NCI-H2029 treated with DMSO at 0.1 percent for 48 hours (cell line): ENCODE measurements around the gene RAB35.

ENCODE experiments used
- DNase-seq: peaks from one replicate; lab custom pipeline; 2025; lab: John Stamatoyannopoulos, UW

The RAB35 gene

DNA sequence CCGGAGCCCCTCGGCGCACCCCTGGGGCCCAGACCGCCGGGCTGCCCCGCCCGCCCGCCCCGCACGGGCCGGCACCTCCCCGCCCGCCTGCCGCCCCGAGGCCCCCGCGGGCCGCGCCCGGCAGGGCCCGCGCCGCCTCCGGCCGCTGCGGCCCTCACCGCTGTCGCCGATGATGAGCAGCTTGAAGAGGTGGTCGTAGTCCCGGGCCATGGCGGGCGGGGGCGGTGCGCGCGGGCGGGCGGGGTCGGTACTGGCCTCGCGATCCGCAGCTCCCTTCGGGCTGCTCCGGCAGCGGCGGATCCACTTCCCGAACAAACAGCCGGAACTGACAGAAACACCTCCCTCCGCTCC is at the start of gene RAB35:
RAB35 (minus strand) TSS at position 313 of the 351 bp plus-strand sequence; CDS start at position 210, 103 bp downstream.
- DNase-seq = no peak

DNA sequence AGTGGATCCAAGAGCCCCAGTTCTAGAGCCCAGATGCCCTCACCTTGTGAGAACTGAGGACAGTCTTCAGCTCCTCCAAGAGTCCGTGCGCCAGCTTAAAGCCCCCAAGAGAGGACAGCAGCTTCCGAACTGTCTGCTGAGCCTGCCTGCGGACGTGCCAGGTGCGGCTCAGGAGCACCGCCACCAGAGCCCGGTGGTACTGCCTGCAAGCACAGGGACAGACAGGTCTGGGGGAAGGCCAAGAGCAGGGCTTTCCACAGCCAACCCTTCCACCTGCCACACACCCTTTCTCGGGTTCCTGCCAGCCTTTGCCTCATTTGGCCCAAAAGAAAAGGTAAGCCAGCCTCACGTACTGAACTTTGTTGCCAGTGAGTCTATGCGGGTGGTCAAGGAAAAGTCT is 47.7 kb upstream of the RAB35 start:
- no peak for DNase-seq

DNA sequence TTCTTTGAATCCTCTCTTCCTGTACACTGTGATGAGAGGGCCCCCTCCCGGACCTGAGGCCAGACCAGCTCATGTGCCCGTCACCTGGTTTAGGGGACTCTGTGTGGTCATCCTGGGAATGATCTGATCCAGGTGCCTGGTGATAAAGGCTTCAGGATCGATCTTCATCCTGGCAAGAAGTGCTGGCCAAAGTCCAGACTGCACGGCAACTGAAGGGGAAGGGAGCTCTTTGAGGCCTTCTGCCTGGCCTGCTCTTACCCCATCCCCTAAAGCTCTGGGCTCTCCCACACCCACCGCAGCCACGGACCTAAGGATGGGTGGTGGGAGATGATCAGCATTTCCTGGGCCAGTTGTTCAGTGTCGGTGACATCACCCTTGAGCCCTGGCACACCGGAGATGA is 46.2 kb upstream of the RAB35 start:
- no peak for DNase-seq

DNA sequence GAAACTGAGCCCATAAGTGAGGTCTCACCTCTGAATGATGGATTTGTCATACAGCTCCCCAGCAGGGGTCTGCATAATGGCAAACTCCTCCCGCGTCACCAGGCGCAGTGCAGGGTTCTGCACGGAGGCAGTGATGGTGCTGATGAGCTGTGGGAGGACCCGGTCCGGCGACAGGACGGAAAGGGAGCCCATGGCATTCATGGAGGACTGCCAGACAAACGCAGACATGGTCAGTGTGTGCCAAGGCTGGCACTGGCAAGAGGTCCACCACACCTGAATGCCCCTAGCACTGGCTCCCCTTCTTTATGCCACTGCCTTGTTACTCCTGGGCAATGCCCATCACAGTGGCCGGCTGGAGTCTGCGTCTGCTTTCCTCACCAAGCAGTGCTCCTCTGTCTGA is 45.3 kb upstream of the RAB35 start:
- no peak for DNase-seq

DNA sequence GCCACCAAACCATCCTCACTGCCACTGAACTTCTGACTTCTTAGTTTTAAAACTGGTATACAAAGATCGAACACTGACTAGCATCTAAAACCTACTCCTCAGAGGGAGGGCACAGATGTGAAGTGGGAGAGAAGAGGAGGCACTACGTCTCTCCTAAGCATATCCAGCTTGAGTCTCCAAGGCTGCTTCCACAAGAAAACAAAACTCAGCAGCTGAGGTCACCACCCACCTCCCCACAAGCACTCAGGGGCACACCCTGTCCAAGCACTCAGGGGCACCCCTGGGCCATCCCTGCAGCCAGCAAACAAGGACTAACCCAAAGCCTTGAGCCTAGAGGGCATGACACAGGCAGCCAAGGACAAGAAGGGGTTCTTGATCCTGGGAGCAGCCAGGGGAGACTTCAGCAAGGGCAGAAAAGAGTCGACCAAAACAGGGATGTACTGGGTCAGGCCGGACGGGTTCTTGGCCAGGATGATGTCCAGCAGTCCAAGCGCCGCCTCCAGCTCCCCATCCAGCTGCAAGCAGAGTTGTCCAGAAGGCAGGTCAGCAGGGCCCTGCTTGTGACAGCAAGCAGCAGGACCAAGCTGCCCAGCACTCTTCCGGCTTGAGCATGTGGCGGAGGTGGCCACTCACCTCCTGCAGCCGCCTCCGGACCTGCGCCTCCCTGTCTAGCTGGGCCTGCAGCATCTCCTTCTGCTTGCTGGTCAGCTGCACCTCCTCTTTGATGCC is 43.1 kb upstream of the RAB35 start:
- DNase-seq = no peak

DNA sequence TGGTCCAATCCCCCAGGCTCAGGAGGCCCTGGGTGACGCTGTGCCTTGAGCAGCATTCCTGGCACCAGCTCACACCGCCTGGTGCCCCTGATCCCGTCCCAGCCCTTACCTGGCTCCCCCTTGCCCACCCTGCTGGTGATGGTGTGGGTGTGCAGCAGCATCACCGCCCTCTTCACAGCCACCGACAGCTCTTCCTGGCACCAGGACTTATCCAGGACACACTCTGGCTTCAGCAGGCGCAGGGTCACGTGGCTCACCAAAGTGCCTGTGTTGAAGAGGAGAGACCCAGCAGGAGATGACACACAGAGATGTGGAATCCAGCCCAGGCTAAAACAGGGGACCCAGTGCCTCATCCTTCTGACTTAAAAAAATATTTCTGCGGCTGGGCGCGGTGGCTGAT is 41.8 kb upstream of the RAB35 start:
- DNase-seq = no peak

DNA sequence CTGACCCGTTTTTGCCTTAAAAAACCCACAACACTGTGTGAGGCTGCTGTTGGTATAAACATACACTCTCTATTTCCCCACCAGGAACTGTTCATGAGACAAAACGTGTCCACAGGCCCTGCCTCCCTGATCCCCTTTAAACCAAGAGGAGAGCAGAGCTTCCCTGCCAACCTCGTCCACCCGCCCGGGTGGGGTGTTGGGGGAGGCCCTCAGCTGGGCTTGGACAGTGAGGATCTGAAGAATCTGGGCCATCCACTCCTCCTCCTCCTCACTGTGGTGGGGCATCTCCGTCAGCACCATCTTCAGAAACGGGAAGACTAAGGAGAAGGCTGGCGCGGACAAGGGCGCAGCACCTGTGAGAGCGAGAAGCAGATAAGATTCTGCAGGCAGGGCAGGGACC is 41.1 kb upstream of the RAB35 start:
- no peak for DNase-seq

DNA sequence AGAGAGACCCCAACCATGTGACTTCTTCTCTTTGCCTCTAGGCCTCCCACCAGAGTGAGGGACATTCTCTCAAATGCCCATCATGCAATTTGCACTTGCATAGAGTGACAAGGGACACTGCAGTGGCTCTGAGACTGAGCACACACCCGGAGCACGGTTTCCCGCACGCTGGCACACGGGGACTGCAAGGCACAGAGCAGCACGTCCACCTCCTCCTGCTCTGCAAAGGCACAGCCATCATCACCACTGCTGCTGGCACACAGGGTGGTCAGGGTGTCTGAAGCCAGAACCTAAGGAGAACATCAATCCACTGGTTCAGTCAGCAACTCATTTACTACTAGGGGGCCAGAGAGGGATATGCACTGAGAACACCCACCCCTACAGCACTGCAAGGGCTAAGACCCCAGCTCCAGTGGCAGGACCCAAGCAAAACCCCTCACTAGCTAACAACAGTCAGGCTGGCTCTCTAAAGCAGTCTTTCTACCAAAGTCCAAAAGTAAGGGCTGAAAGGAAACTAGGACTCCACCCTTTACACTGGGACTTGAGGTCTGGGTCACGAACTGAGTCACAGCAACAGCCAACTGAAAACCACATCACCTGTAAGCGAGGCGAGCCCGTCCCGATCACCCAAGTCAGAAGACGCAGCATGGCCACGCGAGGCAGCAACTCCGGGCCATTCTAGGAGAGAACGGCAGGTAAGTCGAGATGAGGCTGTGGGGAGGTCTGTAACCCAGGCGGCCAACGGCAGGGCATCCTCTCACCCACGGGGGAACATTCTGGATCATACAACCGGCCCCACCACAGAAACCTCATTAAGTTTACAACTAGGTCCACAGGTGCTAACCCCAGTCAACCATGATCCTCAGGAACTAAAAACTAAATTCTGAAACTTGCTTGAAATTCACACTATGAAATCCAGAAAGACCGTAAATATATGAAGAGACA is 40.0 kb upstream of the RAB35 start:
- DNase-seq = no peak

DNA sequence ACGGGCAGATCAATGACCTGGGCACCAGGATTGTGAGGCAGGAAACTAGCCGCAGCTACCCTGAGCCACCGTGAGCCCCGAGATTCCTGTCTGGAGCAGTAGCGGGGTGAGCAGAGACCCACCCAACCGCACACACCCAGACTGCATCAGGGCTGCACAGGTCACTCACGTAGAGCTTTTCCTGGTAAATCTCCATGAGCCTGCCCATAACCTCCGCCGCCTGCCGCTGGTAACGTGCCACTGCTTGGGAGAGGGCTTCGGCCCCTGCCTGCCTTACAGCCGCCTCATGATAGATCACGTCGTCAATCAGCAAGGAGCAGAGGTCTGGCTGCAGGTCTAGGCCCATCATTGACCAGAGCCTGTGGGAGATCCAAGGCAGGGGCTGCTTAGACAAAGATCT is 38.5 kb upstream of the RAB35 start:
- no peak for DNase-seq

DNA sequence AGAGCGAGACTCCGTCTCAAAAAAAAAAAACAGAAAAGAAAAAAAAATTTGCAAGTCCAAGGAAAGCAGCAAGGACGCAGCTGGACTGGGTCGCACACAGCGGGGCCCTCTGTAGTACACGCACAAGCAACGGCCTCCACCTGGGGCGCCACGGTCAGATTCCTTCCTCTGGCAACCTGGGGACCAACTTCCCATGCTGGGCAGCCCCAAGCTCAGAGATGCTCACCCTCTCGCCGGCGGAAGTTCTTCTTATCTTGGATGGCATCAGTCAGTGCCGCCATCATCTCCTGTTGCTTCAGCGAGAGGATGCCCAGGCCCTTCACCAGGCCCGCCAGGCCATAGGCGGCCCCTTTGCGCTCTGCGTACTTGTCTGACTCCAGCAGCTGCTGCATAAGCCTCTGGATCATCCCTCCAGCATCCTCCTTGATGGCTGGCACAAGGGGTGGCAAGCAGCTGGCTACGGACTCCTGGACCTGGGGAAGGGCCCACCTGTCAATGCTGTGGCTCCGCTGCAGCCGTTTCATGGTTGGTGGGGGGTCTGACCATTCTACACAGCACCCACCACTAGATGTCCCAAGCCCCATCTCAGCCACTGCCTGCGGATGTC is 34.5 kb upstream of the RAB35 start:
- DNase-seq = no peak

DNA sequence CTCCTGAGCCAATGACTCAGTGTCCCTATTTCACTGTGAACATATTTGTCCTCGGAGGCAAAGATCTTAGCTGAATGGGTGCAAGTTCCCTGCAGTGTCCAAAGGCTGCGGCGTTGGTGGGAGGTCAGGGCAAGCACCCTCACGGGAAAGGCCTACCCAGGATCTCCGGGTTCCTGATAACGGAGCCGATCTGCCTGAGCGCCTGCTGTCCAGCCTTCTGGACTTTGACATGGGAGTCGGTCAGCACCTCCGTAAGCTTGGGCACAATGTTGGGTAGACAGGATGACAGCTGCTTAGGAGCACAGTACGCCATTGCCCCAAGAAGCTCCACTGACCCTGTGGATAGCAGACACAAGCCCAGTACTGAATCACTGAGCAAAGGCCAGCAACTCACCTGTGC is 31.5 kb upstream of the RAB35 start:
- DNase-seq = no peak

DNA sequence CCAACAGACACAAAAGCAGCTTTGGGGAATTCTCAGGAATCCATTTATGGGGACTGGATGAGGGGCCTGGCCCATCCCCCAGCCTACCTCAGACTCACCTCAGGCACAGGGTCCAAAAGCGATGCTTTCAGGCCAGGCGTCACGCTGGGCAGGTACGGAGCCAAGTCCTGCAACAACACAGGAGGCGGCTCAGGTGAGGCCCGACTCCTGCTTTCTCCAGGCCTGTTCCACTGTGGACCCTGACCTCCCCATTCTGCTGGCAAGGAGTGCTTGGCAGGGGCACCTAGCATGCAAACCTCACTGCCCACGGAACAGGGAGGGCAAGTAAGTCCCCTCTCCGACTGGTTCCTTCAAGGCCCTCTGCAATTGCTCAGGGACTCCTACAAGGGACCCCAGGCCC is 28.6 kb upstream of the RAB35 start:
- DNase-seq = no peak

DNA sequence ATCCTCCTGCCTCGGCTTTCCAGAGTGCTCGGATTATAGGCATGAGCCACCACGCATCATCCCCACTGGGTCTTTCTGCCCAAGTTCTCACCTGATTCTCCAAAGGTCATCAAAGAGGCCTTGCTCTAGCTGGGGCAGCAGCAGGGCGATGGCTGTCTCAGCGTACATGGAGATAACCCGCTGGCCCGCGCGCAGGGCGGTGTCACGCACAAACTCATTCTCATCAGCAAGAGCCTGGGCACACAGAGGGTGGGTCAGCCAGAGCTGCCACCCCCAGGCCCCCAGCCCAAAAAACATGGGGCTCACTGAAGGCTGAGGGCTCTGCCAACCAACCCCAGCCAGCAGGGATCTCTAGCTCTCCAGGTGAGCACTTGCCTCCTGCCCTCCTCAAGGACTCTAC is 27.7 kb upstream of the RAB35 start:
- no peak for DNase-seq

DNA sequence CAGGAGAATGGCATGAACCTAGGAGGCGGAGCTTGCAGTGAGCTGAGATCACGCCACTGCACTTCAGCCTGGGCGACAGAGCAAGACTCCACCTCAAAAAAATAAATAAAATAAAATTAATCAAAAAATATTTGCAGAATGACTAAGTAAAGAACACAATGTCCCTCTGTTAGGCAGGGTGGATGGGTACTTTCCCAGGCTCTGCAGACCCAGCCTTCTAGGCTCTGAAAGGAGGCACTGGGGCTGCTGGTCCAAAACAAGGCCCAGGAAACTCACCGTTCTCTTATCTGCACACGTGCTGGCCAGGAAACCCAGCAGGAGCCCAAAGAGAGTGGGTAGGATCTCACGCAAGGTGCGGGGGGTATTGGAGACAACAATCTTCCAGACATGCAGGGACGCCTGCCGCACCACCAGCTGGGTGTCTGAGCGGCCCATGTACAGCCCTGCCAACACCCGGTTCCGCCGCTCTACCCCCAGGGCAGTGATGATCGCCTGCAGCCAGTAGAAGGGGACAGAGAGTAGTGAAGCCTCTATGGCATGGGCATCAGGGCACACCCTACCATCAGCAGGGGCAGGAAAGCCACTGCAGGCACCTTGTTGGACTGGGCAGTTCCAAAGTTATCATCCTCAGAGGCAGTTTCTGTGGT is 25.8 kb upstream of the RAB35 start:
- no peak for DNase-seq

DNA sequence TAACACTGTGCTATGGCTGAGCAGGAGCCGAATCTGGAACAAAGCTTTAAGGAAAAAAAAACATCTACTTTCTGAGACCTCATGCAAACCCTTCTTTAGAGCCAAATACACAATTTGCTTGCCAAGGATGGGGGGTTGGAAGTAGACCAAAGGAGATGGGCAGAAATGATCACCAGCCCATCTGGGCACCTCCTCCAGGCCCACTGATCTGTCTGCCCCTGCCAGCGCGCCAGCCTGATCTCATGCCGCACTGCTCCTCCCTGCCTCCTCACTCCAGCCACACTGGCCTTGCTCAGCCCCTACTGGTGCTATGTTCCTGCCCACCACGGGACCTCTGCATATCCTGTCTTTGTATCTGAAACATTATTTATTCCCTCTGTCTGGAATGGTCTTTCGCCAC is 24.8 kb upstream of the RAB35 start:
- DNase-seq = no peak

DNA sequence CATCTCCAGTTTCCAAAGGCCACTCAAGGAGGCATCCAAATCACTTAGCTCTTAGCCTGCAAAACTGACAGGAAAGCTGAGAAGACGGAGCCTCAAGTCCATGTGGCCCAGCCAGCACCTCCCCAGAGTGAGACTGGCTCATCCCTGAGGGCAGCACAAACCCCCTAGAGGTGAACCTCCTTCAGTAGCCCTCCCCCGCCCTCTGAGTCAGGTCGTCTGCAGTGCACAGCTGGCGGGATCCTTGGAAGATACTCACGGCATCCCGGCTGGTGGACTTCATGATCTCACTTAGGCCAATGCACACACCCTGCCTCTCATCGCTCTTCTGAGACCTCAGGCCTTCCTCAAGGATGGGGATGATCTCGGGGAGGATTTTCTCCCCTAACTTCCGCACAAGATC is 24.1 kb upstream of the RAB35 start:
- no peak for DNase-seq

DNA sequence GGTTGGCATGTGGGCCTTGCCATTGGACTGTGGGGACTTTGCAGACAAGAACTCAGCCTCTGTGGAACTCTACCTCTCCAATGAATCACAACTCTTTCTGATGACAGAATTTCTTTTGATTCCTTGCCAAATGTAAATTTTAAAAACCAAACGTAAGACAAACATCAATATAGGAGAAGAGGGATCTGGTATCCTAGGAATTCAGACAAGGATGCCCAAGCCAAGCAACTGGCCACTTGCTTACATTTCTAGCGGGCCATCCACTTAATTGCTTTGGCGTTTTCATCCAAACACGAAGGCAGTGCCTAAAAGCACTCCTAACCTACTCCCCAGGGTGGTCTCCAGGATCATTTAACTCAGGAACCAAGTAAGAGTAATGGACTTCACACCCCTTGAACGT is 23.4 kb upstream of the RAB35 start:
- no peak for DNase-seq

DNA sequence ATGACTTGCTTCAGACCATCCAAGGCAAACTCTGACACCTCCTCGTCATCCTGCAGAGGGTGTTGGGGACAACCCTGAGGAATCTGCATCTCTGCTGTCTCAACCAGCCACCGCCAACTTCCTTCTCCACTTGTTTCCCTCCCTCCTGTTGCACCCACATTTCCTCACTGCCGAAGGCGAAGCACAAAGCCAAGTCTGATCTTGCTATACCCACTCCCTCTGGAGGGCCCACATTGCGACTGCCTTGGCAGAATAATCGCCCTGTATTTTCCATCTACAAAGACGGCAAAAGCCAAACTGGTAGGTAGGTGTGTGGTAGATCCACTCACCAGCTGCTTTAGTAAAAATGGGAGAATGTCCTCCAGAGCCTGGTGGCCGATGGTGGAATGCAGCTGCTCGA is 21.8 kb upstream of the RAB35 start:
- DNase-seq = no peak

DNA sequence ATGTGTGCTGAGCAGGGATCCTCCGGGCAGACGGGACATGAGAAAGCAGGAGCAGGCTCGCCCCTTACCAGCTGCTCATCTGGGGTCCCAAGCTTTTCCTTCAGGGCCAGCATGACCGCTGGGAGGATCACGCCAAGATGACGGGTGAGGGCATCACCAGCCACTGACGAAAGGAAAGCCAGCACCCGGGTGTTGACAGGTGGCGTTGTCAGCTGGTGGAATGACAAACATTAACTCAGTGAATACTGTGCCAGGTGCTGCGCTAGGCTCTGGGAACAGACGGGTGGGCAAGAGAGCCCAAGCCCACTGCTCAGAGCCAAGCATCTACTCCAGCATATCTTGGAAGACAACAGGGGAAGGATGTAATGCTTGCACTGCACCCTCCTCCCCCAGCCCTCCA is 21.3 kb upstream of the RAB35 start:
- DNase-seq = no peak

DNA sequence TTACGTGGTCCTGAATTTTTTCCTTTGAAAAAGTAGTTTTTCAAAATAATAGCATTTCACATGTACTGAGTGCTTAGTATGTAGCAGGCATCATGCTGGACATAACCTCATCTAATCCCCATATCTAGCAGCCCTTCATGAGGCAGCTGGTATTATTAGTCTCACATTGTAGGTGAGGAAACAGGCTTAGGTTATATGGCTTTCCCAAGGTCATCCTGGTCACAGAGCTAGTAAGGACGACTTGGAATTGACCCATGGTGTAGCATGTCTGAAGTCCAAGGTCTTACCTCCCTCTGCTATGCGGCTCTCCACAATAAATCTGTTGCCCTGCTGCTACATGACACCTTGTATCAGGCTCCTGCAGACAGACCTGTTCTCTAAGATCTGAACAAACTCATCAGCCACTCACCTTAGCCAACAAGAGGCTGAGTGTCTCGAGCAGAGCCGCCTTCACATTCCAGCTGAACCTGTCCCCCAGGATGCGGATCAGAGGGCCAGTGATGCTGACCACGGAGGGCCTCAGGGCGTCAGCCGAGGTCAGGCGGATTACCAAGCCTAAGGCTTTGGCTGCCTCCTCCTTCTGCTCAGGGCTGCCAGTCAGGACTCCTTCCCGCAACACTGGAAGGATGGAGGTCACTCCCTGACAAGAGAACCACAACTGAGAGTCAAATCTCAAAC is 19.7 kb upstream of the RAB35 start:
- no peak for DNase-seq

DNA sequence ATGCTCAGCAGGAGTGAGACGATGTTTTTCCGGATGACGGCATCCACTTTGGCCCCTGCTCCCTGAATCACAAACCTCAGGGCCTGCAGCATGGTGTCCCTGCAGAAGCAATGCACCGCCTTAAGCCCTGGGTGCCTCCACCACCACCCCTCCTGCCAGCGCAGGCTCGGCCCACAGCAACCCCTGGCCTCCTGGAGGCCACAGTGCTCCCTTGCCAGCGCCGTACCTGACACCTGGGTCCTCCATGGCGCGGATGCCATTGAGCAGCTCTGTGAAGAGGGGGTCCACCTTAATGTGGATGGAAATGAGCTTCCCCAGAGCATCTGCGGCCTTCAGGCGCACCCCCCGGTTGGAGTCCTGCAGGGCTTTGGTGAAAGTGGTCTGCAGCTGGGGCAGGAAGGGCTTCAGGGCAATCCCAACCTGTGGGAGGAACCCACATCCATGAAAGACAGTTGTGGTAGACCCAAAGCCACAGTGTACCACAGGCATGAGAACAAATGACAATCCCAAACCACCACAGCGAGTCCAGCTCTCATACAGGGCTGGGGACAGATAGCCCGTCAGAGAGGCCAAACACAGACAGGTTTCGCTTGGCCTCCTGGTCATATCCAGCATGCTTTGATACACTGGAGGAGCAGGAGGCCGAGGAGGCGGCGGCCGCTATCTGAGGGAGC is 17.9 kb upstream of the RAB35 start:
- DNase-seq = no peak
